ENCODE results near the gene PRR5.

The PRR5 gene

GRCh38 chr22:44704159-44705021 lies 2.4 kb downstream of the PRR5 start:
- H3K4me3 ChIP-seq (ENCODE audit: low read depth, low read length): no peak overlapping the region
- TF ChIP-seq MYC (IDR thresholded peaks at IDR 0.05; ENCODE audit: low read depth, low read length) (no peak), POLR2A (IDR thresholded peaks at IDR 0.05; ENCODE audit: extremely low read depth, insufficient read length) (no peak)
- TF ChIP-seq, protein P1, sequence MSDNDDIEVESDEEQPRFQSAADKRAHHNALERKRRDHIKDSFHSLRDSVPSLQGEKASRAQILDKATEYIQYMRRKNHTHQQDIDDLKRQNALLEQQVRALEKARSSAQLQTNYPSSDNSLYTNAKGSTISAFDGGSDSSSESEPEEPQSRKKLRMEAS (IDR thresholded peaks at IDR 0.05; ENCODE audit: low read depth, low read length): no peak
- TF ChIP-seq, protein P2, sequence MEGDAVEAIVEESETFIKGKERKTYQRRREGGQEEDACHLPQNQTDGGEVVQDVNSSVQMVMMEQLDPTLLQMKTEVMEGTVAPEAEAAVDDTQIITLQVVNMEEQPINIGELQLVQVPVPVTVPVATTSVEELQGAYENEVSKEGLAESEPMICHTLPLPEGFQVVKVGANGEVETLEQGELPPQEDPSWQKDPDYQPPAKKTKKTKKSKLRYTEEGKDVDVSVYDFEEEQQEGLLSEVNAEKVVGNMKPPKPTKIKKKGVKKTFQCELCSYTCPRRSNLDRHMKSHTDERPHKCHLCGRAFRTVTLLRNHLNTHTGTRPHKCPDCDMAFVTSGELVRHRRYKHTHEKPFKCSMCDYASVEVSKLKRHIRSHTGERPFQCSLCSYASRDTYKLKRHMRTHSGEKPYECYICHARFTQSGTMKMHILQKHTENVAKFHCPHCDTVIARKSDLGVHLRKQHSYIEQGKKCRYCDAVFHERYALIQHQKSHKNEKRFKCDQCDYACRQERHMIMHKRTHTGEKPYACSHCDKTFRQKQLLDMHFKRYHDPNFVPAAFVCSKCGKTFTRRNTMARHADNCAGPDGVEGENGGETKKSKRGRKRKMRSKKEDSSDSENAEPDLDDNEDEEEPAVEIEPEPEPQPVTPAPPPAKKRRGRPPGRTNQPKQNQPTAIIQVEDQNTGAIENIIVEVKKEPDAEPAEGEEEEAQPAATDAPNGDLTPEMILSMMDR (IDR thresholded peaks at IDR 0.05; ENCODE audit: low read depth, low read length): no peak
- no peak for DNase-seq (ENCODE audit: low read depth)

- TF ChIP-seq POLR2A (IDR thresholded peaks at IDR 0.05; ENCODE audit: extremely low read depth, insufficient read length): no peak
- TF ChIP-seq, protein P2 (IDR thresholded peaks at IDR 0.05; ENCODE audit: low read depth, low read length): no peak
- TF ChIP-seq, protein P1 (IDR thresholded peaks at IDR 0.05; ENCODE audit: low read depth, low read length): no peak
- DNase-seq (ENCODE audit: low read depth): no peak
- H3K4me3 ChIP-seq (ENCODE audit: low read depth, low read length): no peak overlapping the region
Measured at GRCh38 chr22:44705022-44705297, 3.0 kb downstream of the PRR5 start.

GRCh38 chr22:44706488-44706887 lies 4.5 kb downstream of the PRR5 start:
- DNase-seq (ENCODE audit: low read depth): no peak
- TF ChIP-seq POLR2A (IDR thresholded peaks at IDR 0.05; ENCODE audit: extremely low read depth, insufficient read length) (no peak), MYC (IDR thresholded peaks at IDR 0.05; ENCODE audit: low read depth, low read length) (no peak)
- TF ChIP-seq, protein P2 (IDR thresholded peaks at IDR 0.05; ENCODE audit: low read depth, low read length): no peak
- TF ChIP-seq, protein P1 (IDR thresholded peaks at IDR 0.05; ENCODE audit: low read depth, low read length): no peak
- no peak overlapping the region for H3K4me3 ChIP-seq (ENCODE audit: low read depth, low read length)

DNA sequence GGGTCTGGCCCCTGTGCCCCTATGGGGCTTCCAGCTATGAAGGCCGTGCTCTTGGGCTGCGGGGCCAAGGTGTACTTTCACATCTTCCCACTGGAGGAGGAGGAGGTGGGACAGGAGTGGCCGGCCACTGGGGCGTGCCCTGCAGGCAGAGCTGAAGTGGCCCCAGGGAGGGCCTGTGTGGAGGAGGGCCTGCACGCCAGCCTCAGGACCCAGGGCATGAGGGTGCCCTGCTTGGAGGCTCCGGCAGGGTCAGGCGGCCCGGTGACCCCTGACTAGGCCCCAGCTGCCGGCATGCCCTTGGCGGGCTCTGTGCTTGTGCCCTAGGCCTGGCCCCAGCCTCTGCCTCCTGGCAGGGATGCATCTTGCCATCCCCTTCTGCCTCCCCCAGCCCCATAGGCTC lies 5.2 kb downstream of the PRR5 start:
- no peak for DNase-seq (ENCODE audit: low read depth)
- TF ChIP-seq, protein P2 (IDR thresholded peaks at IDR 0.05; ENCODE audit: low read depth, low read length): no peak
- TF ChIP-seq, protein P1 (IDR thresholded peaks at IDR 0.05; ENCODE audit: low read depth, low read length): no peak
- no peak for TF ChIP-seq POLR2A (IDR thresholded peaks at IDR 0.05; ENCODE audit: extremely low read depth, insufficient read length)
- H3K4me3 ChIP-seq (ENCODE audit: low read depth, low read length): no peak overlapping the region

DNA sequence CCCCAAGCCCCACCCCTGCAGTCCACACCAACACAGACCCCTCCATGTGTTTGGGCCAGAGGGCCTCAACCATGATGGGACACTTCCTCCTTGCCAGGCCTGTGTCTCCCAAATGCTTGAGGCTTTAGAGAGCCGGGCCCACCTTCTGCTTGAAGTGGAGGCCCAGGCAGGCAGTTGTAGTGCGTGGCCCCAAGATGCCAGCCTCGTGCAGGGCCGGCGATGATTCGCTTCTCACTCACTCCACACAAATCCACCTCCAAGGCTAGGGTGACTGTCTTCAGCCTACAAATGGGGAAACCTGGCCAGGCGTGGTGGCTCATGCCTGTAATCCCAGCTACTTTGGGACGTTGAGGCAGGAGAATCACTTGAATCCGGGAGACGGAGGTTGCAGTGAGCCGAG lies 5.7 kb downstream of the PRR5 start:
- no peak for DNase-seq (ENCODE audit: low read depth)
- no peak overlapping the region for H3K4me3 ChIP-seq (ENCODE audit: low read depth, low read length)
- TF ChIP-seq, protein P2 (IDR thresholded peaks at IDR 0.05; ENCODE audit: low read depth, low read length): no peak
- TF ChIP-seq, protein P1 (IDR thresholded peaks at IDR 0.05; ENCODE audit: low read depth, low read length): no peak
- no peak for TF ChIP-seq MYC (IDR thresholded peaks at IDR 0.05; ENCODE audit: low read depth, low read length)
- TF ChIP-seq POLR2A (IDR thresholded peaks at IDR 0.05; ENCODE audit: extremely low read depth, insufficient read length): no peak
